Neural cell (in vitro differentiated cells): ENCODE data around the gene NDUFB8. TPM values are rescaled to one million over a fixed set of nuclear protein-coding genes. Genes with fewer than 3 reads are reported as not detected.

Experiments
- H2AFZ ChIP-seq: fragments of 200-600, 300-800 bp; sonication (generic), shearing (Covaris generic); 2 replicates; pipeline ENCODE4 v1.6.0; 2014; ENCODE audit warnings: low read depth, mild to moderate bottlenecking, antibody characterized with exemption, low read length, moderate library complexity
- H3F3A ChIP-seq: fragments of 200-600 bp; shearing (Covaris generic); 2 replicates; pipeline ENCODE4 v1.6.1; 2016; ENCODE audit warnings: mild to moderate bottlenecking, moderate library complexity, mixed read lengths, antibody characterized with exemption, low read length; ENCODE audit not compliant: insufficient read depth, poor library complexity, severe bottlenecking
- H3K27ac ChIP-seq: fragments of 200-600, 300-800 bp; sonication (generic), shearing (Covaris generic); 2 replicates; pipeline ENCODE4 v1.5.1; 2014; ENCODE audit warnings: mild to moderate bottlenecking, low read length, moderate library complexity
- H3K27me3 ChIP-seq: fragments of 300-800, 200-600 bp; sonication (generic), shearing (Covaris generic); 2 replicates; pipeline ENCODE4 v1.6.0; 2014; ENCODE audit warnings: mild to moderate bottlenecking, low read depth, low read length, moderate library complexity; ENCODE audit not compliant: insufficient read depth
- H3K36me3 ChIP-seq: fragments of 300-800, 200-600 bp; sonication (generic), shearing (Covaris generic); 2 replicates; pipeline ENCODE4 v1.5.1; 2014; ENCODE audit warnings: mild to moderate bottlenecking, antibody characterized with exemption, low read length, moderate library complexity; ENCODE audit not compliant: insufficient read depth
- H3K4me2 ChIP-seq: fragments of 300-800, 200-600 bp; sonication (generic), shearing (Covaris generic); 2 replicates; pipeline ENCODE4 v1.6.0; 2014; ENCODE audit warnings: mild to moderate bottlenecking, low read length
- H3K4me3 ChIP-seq: fragments of 300-800, 200-600 bp; sonication (generic), shearing (Covaris generic); 2 replicates; pipeline ENCODE4 v1.5.1; 2014; ENCODE audit warnings: mild to moderate bottlenecking, low read length, moderate library complexity
- H3K79me2 ChIP-seq: fragments of 200-600 bp; shearing (Covaris generic); replicated peaks from 2 replicates; pipeline ENCODE4 v1.6.0; 2014; ENCODE audit warnings: mild to moderate bottlenecking, low read length, moderate library complexity; ENCODE audit not compliant: insufficient read depth
- H3K9ac ChIP-seq: fragments of 300-800, 200-600 bp; sonication (generic), shearing (Covaris generic); 2 replicates; pipeline ENCODE4 v1.6.1; 2016; ENCODE audit warnings: mild to moderate bottlenecking, low read length, mixed read lengths
- H3K9me2 ChIP-seq: fragments of 200-600 bp; shearing (Covaris generic); 2 replicates; pipeline ENCODE4 v1.6.1; 2016; ENCODE audit warnings: mild to moderate bottlenecking, low read length, mixed read lengths; ENCODE audit not compliant: insufficient read depth
- H3K9me3 ChIP-seq: fragments of 200-600, 300-800 bp; sonication (generic), shearing (Covaris generic); 2 replicates; pipeline ENCODE4 v1.6.1; 2016; ENCODE audit warnings: mild to moderate bottlenecking, mixed run types, low read length, moderate library complexity, mixed read lengths
- H4K20me1 ChIP-seq: fragments of 200-600 bp; shearing (Covaris generic); 2 replicates; pipeline ENCODE4 v1.6.1; 2016; ENCODE audit warnings: mild to moderate bottlenecking, mixed run types; ENCODE audit not compliant: insufficient read depth
- CTCF ChIP-seq: fragments of 450-650 bp; IDR thresholded peaks from 2 replicates; pipeline ENCODE4 v1.5.1; 2014; ENCODE audit warnings: antibody characterized with exemption, mild to moderate bottlenecking, moderate library complexity; ENCODE audit not compliant: poor library complexity, severe bottlenecking
- EP300 ChIP-seq: fragments of 450-650 bp; conservative IDR thresholded peaks from 2 replicates; pipeline ENCODE4 v1.6.1; 2014; ENCODE audit warnings: antibody characterized with exemption, mild to moderate bottlenecking, moderate library complexity; ENCODE audit not compliant: poor library complexity, severe bottlenecking
- EZH2 ChIP-seq: fragments of 200-600, 300-800 bp; shearing (Covaris generic), sonication (generic); IDR thresholded peaks from 2 replicates; pipeline ENCODE4 v1.6.1; 2014; ENCODE audit warnings: antibody characterized with exemption, low read length, borderline replicate concordance, mild to moderate bottlenecking; ENCODE audit not compliant: insufficient read depth, poor library complexity, severe bottlenecking
- MXI1 ChIP-seq: fragments of 450-650 bp; conservative IDR thresholded peaks from 2 replicates; pipeline ENCODE4 v1.6.1; 2014; ENCODE audit warnings: antibody characterized with exemption, mild to moderate bottlenecking; ENCODE audit not compliant: poor library complexity, severe bottlenecking
- POLR2AphosphoS5 ChIP-seq: IDR thresholded peaks from 2 replicates; pipeline ENCODE4 v1.6.1; 2012
- RAD21 ChIP-seq: fragments of 450-650 bp; conservative IDR thresholded peaks from 2 replicates; pipeline ENCODE4 v1.6.1; 2014; ENCODE audit warnings: antibody characterized with exemption, mild to moderate bottlenecking, moderate library complexity
- SMC3 ChIP-seq: fragments of 450-650 bp; conservative IDR thresholded peaks from 2 replicates; pipeline ENCODE4 v1.6.1; 2014; ENCODE audit warnings: antibody characterized with exemption, mild to moderate bottlenecking, moderate library complexity; ENCODE audit not compliant: poor library complexity
- TAF1 ChIP-seq: IDR thresholded peaks from 2 replicates; pipeline ENCODE4 v1.6.1; 2012; ENCODE audit warnings: low read depth
- polyA plus RNA-seq: library from polyadenylated mRNA; depleted of rRNA; stranded (reverse); fragments of >200 nt; gene quantifications from 2 replicates; pipeline ENCODE4 v1.2.3, GENCODE V29; 2014
- TF ChIP-seq, protein P1 (sequence below): IDR thresholded peaks from 2 replicates; pipeline ENCODE4 v1.6.1; 2012; ENCODE audit warnings: borderline replicate concordance

The NDUFB8 gene
- polyA plus RNA-seq, 1 donor from 2014 or later = 407 TPM

DNA sequence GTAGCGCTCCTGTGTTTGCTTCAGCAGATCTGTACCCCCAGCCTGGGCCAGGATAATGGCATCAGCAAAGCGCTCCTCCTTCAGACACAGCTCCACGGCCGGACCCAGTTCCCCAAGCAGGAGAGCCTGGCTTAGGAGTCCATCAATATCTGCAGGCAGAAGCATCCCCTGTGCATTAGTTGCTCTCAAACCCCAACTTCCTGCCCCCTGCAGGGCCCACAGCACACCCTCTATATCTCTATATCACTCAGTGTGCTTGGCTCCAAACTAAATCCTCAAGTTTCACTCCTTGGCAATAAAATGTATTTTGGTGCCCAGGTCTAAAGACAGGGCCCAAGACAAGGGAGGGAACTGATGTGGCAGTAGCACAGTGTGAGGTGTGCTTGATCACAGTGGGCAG, 31.6 kb downstream of the NDUFB8 start:
- H4K20me1 ChIP-seq = no peaks in the 10 kb centered on the region
- no peak overlapping the region for H3K4me3 ChIP-seq
- H3K9me3 ChIP-seq = no peaks in the 10 kb centered on the region
- peaks cover 14% of the 10 kb centered on the region for H3K36me3 ChIP-seq
- no peak overlapping the region for H3K9ac ChIP-seq
- H3F3A ChIP-seq = no peaks in the 10 kb centered on the region
- no peak overlapping the region for H3K27ac ChIP-seq
- H3K79me2 ChIP-seq = no peaks in the 10 kb centered on the region
- TF ChIP-seq CTCF = no peak
- no peak for TF ChIP-seq TAF1
- TF ChIP-seq, protein P1, sequence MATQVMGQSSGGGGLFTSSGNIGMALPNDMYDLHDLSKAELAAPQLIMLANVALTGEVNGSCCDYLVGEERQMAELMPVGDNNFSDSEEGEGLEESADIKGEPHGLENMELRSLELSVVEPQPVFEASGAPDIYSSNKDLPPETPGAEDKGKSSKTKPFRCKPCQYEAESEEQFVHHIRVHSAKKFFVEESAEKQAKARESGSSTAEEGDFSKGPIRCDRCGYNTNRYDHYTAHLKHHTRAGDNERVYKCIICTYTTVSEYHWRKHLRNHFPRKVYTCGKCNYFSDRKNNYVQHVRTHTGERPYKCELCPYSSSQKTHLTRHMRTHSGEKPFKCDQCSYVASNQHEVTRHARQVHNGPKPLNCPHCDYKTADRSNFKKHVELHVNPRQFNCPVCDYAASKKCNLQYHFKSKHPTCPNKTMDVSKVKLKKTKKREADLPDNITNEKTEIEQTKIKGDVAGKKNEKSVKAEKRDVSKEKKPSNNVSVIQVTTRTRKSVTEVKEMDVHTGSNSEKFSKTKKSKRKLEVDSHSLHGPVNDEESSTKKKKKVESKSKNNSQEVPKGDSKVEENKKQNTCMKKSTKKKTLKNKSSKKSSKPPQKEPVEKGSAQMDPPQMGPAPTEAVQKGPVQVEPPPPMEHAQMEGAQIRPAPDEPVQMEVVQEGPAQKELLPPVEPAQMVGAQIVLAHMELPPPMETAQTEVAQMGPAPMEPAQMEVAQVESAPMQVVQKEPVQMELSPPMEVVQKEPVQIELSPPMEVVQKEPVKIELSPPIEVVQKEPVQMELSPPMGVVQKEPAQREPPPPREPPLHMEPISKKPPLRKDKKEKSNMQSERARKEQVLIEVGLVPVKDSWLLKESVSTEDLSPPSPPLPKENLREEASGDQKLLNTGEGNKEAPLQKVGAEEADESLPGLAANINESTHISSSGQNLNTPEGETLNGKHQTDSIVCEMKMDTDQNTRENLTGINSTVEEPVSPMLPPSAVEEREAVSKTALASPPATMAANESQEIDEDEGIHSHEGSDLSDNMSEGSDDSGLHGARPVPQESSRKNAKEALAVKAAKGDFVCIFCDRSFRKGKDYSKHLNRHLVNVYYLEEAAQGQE = no peak
- no peak for TF ChIP-seq SMC3
- no peak for TF ChIP-seq MXI1
- no peak for TF ChIP-seq POLR2AphosphoS5
- no peak for TF ChIP-seq EP300
- TF ChIP-seq RAD21 = no peak
- TF ChIP-seq EZH2 = no peak
- H3K4me2 ChIP-seq = no peak overlapping the region
- peaks cover 9% of the 10 kb centered on the region for H3K27me3 ChIP-seq
- no peak overlapping the region for H2AFZ ChIP-seq
- no peaks in the 10 kb centered on the region for H3K9me2 ChIP-seq

GRCh38 chr10:100496567-100496966, 33.1 kb downstream of the NDUFB8 start:
- TF ChIP-seq RAD21 (no peak), EZH2 (no peak), EP300 (no peak), SMC3 (no peak), CTCF (no peak), MXI1 (no peak), TAF1 (no peak), POLR2AphosphoS5 (no peak)
- TF ChIP-seq, protein P1 = no peak
- no peak overlapping the region for H2AFZ ChIP-seq
- peaks cover 7% of the 10 kb centered on the region for H3K36me3 ChIP-seq

More at GRCh38 chr10:100496567-100496966, 33.1 kb downstream of the NDUFB8 start:
- no peak overlapping the region for H3K4me3 ChIP-seq
- peaks cover 9% of the 10 kb centered on the region for H3K27me3 ChIP-seq
- H4K20me1 ChIP-seq = no peaks in the 10 kb centered on the region
- H3F3A ChIP-seq = no peaks in the 10 kb centered on the region
- no peaks in the 10 kb centered on the region for H3K79me2 ChIP-seq
- no peak overlapping the region for H3K9ac ChIP-seq
- no peaks in the 10 kb centered on the region for H3K9me2 ChIP-seq
- H3K9me3 ChIP-seq = no peaks in the 10 kb centered on the region
- no peak overlapping the region for H3K4me2 ChIP-seq
- no peak overlapping the region for H3K27ac ChIP-seq
